AG10803 (cell line): ENCODE data around the gene DNAH14.

Experiments used
- DNase-seq: peaks from one replicate; pipeline ENCODE4 v3.0.0; 2010; ENCODE audit warnings: low read depth
- H3K4me3 ChIP-seq: 2 replicates; pipeline ENCODE4 v1.5.1; 2011; ENCODE audit warnings: mild to moderate bottlenecking, low read length, control low read depth
- TF ChIP-seq, protein P1 (sequence below): conservative IDR thresholded peaks from 2 replicates; pipeline ENCODE4 v1.5.1; 2011; ENCODE audit warnings: mild to moderate bottlenecking, low read length, control low read depth, inconsistent platforms

DNAH14 gene

GRCh38 chr1:225063722-225064121, 134.2 kb downstream of the DNAH14 start:
- no peak overlapping the region for H3K4me3 ChIP-seq
- TF ChIP-seq, protein P1, sequence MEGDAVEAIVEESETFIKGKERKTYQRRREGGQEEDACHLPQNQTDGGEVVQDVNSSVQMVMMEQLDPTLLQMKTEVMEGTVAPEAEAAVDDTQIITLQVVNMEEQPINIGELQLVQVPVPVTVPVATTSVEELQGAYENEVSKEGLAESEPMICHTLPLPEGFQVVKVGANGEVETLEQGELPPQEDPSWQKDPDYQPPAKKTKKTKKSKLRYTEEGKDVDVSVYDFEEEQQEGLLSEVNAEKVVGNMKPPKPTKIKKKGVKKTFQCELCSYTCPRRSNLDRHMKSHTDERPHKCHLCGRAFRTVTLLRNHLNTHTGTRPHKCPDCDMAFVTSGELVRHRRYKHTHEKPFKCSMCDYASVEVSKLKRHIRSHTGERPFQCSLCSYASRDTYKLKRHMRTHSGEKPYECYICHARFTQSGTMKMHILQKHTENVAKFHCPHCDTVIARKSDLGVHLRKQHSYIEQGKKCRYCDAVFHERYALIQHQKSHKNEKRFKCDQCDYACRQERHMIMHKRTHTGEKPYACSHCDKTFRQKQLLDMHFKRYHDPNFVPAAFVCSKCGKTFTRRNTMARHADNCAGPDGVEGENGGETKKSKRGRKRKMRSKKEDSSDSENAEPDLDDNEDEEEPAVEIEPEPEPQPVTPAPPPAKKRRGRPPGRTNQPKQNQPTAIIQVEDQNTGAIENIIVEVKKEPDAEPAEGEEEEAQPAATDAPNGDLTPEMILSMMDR = no peak
- no peak for DNase-seq

DNA sequence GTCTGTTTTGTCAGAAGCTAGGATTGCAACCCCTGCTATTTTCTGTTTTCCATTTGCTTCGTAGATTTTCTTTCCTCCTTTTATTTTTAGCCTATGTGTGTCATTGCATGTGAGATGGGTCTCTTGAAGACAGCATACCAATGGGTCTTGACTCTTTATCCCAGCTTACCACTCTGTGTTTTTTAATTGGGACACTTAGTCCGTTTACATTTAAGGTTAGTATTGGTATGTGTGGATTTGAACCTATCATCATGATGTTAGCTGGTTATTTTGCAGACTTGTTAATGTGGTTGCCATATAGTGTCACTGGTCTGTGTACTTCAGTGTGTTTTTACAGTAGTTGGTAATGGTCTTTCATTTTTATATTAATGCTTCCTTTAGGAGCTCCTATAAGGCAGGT, 141.5 kb downstream of the DNAH14 start:
- H3K4me3 ChIP-seq = no peak overlapping the region
- no peak for DNase-seq
- TF ChIP-seq, protein P1 = no peak

DNA sequence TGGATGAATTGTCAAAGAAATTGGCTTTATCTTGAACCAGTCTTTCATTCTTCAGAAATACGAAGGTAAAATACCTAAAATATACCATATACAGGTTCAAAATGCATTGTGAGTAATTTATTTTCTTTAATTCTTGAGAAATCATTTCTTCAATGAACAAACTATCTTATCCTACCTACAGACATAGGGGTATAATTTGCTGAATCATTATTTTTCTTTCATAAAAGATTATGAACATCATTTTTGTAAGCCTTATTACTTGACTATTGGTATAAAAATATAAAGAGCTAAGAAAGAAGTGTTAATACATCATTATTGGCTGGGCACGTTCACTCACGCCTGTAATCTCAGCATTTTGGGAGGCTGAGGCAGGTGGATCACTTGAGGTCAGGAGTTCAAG, 167.7 kb downstream of the DNAH14 start:
- H3K4me3 ChIP-seq = no peak overlapping the region
- TF ChIP-seq, protein P1 = no peak
- no peak for DNase-seq

GRCh38 chr1:225111000-225111399, 181.5 kb downstream of the DNAH14 start:
- TF ChIP-seq, protein P1 = no peak
- H3K4me3 ChIP-seq = no peak overlapping the region
- DNase-seq = no peak

DNA sequence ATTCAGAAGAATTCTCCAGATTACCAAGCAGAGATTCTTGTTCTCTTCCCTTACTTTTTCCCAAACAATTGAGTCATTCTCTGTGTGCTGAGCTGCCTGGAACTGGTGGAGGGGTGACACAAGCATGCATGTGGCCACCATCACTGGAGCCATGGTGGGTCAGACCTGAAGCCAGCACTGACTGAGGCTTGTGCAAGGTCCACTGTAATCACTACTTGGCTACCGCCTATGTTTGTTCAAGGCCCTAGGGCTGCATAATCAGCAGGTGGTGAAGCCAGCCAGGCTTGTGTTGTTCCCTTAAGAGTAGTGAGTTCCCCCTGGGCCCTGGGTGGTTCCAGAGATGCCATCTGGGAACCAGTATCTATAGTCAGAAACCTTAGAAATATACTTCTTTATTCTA, 183.8 kb downstream of the DNAH14 start:
- TF ChIP-seq, protein P1 = no peak
- H3K4me3 ChIP-seq = no peak overlapping the region
- DNase-seq = no peak

DNA sequence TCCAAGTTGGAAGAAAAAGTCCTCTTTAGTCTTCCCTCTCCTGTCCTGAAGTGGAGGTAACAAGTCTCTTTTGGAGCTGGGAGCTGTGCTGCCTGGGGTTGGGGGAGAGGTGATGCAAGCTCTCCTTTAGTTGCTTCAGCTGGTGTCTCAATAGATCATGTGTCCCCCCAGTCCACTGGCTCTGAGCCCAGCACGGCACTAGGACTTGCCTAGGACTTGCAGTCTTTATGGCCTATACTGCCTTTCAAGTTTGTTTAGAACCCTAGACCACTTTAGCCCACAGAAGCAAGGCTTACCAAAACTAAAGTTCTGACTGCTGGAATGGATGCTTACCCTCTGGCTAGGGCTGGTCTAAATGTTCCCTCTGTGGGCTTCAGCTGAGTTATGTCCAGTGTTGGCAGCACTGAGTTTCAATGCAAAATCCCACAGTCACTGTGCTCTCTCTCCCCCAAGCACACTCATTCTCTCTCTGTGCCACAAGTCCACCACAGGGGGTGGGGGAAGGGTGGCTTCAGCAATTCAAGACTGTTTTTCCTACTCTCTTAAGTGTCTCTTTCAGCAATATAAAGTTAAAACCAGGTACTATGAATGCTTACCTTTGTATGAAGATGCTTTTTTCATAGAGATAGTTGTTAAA, 185.0 kb downstream of the DNAH14 start:
- DNase-seq = no peak
- no peak overlapping the region for H3K4me3 ChIP-seq
- TF ChIP-seq, protein P1 = no peak

DNA sequence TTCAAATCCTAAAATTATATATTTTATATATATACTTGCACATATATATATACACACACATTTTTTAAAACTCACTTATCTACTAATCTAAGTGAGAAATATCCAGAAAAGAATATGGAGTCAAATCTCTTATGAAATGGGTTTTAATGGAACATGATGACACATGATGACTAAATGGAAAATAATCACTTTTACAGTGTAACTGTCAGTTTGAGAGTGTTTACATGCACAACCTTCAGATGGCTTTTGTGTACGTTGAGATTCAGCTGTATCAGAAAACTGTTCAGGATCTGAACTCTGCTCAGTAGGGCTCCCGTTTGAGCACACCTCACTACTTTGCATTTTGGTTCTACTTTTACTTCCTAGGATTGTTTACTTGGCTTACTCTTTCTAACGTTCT, 189.8 kb downstream of the DNAH14 start:
- no peak for DNase-seq
- TF ChIP-seq, protein P1 = no peak

More for the DNA sequence above, 189.8 kb downstream of the DNAH14 start:
- no peak overlapping the region for H3K4me3 ChIP-seq
